ENCODE results near the gene TRO.

Gene TRO, protein sequence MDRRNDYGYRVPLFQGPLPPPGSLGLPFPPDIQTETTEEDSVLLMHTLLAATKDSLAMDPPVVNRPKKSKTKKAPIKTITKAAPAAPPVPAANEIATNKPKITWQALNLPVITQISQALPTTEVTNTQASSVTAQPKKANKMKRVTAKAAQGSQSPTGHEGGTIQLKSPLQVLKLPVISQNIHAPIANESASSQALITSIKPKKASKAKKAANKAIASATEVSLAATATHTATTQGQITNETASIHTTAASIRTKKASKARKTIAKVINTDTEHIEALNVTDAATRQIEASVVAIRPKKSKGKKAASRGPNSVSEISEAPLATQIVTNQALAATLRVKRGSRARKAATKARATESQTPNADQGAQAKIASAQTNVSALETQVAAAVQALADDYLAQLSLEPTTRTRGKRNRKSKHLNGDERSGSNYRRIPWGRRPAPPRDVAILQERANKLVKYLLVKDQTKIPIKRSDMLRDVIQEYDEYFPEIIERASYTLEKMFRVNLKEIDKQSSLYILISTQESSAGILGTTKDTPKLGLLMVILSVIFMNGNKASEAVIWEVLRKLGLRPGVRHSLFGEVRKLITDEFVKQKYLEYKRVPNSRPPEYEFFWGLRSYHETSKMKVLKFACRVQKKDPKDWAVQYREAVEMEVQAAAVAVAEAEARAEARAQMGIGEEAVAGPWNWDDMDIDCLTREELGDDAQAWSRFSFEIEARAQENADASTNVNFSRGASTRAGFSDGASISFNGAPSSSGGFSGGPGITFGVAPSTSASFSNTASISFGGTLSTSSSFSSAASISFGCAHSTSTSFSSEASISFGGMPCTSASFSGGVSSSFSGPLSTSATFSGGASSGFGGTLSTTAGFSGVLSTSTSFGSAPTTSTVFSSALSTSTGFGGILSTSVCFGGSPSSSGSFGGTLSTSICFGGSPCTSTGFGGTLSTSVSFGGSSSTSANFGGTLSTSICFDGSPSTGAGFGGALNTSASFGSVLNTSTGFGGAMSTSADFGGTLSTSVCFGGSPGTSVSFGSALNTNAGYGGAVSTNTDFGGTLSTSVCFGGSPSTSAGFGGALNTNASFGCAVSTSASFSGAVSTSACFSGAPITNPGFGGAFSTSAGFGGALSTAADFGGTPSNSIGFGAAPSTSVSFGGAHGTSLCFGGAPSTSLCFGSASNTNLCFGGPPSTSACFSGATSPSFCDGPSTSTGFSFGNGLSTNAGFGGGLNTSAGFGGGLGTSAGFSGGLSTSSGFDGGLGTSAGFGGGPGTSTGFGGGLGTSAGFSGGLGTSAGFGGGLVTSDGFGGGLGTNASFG (N-terminal part only)

DNA sequence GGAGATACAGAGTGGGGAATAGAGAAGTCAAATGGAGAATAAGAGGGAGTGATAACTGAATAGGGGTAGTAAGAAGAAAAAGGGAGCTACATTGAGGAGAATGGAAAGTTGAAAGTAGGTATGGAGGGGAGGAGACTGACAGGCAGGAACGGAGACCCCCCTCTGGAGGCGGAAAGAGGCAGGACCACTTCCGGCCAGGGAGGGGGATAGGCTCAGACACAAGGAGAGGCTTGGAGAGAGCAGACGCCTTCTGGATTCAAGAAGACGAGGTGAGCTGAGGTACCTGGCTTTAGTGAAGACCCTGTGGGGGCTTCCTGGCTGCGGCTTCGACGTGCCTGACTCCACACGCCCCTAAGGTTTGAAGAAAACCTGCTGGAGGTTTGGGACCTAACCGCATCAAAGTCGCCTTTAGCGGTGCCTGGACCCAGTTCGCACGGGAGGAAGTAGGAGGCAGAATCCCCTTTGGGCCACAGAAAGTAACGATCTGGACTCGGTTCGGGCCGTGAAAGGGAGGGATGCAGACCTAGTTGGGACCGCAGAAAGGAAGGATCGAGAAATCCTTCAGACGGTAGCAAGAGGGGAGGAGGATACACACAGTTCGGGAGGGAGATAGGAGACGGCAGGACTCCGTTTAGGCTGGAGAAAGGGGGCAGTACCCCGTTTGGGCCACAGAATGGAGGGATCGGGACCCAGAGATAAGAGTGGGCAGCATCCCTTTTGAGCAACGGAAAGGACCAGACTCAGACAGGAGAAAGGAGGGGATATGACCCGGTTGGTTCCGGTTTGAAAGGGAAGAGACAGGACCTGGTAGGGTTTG lies at the start of gene TRO:
Gene TRO, plus strand, starts transcription at position 215 of the 817 bp plus-strand sequence. CDS start 1,423 bp downstream, outside the sequence.
- DNase-seq (ENCODE audit: low read depth in 2 of 3, low spot score in 1 of 3): no peak

DNA sequence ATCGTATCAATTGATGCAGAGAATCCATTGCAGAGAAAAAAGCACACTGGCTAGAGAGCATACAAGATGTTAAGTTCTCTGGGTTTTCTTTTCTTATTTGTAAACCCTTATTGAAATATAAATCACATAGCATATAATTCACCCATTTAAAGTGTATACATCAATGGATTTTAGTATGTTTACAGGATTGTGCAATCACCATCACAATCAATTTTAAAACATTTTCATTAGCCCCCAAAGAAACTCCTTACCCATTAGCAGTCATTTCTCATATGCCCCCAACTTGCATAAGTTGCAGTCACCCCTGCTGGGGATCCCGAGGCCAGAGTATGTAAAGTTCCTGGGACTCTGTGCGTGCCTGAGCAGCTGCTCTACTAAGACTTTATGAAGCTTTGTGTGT lies 34.9 kb upstream of the TRO start:
- DNase-seq (ENCODE audit: low read depth in 2 of 3, low spot score in 1 of 3): no peak

DNA sequence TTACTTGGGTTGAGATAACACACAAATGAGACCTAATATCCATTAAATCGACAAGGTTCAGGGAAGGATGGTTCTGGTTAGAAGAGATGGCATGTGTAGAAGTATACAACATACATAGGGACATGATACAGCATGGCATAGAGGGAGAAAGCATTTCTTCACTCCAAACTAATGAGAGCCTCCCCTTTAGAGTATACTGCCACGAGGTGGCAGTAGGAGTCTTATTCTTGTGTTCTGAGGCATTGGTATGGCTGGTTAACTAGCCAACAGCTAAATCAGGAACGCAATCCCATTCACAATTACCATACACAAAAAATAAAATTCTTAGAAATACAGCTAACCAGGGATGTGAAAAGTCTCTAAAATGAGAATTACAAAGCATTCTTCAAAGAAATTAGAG lies 29.1 kb upstream of the TRO start:
- DNase-seq (ENCODE audit: low read depth in 2 of 3, low spot score in 1 of 3): peak in 2 of 3 donors; percentile 3 to 25

- no peak for DNase-seq (ENCODE audit: low read depth in 2 of 3, low spot score in 1 of 3)
These were observed 26.5 kb upstream of the TRO start for GRCh38 chrX:54894159-54894558.

DNA sequence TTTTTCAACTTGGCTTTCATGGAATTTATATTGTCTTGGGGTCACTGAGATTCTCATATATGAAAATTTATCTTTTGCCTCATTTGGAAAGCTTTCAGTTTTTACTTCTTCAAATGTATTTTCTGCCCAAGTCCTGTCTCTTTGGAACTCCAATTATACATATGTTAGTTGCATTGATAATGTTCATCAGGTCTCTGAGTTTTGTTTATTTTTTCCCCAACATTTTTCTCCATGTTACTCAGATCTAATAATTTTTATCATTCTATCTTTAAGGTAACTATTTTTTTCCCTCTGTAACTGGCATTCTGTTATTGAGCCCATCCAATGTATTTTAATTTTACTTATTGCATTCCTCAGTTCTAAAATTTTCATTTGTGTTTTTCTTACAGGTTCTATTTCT lies 10.7 kb upstream of the TRO start:
- no peak for DNase-seq (ENCODE audit: low read depth in 2 of 3, low spot score in 1 of 3)

DNA sequence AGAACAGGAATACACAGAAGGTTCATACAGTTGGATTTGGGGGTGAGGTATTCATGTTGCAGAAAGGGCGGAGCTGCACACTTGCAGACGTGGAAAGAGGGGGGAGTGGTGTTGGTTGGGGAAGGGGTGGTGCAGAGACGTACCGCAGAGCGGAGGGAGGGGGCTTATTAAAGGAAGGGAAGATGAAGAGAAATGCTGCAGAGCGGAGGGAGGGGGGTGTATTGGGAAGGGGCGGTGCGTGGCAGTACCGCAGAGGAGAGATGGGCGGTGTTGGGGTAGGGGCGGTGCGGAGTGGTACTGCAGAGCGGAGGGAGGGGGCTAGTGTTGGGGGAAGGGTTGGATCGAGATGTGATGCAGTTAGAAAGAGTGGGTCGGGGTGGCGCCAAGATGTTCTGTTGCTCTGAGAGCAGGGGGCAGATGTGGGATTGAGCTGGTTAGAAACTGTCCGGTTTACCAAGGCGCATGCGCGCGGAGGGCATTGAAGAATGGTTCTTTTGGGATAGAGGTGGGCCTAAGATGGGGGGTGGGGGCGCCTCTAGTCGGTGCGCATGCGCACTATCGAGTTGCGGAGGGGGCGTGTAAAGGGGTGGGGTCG lies 900 bp downstream of the TRO start:
- DNase-seq (ENCODE audit: low read depth in 2 of 3, low spot score in 1 of 3): peak; percentile 11 to 28 (median 21)

GRCh38 chrX:54922547-54922946 lies 1.9 kb downstream of the TRO start:
- DNase-seq (ENCODE audit: low read depth in 2 of 3, low spot score in 1 of 3): no peak

DNA sequence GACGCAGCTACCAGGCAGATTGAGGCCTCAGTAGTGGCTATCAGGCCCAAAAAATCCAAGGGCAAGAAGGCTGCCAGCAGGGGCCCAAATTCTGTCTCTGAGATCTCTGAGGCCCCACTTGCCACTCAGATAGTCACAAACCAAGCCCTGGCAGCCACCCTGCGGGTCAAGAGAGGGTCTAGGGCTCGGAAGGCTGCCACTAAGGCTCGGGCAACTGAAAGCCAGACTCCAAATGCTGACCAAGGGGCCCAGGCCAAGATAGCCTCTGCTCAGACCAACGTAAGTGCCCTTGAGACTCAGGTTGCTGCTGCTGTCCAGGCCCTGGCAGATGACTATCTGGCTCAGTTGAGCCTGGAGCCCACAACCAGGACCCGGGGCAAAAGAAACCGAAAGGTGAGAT lies 2.8 kb downstream of the TRO start:
- DNase-seq (ENCODE audit: low read depth in 2 of 3, low spot score in 1 of 3): no peak

DNA sequence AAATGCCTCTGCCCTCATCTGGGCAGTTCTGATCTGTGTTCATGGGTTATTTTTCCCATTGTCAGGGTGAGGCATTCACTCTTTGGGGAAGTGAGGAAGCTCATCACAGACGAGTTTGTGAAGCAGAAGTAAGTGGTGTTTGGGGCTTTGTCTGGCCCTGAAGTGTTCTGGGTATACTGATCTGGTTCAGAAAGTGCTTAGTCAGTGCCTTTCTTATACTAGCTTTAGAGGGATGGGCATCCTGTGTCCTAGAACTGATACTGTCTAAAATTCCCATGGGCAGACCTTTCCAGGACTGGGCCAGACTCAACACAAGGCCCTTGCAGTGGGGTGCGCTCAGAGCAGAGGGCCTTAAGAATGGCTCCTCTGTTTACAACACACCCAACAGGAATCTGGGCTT lies 6.4 kb downstream of the TRO start:
- no peak for DNase-seq (ENCODE audit: low read depth in 2 of 3, low spot score in 1 of 3)

GRCh38 chrX:54928876-54929275 lies 8.3 kb downstream of the TRO start:
- no peak for DNase-seq (ENCODE audit: low read depth in 2 of 3, low spot score in 1 of 3)

- DNase-seq (ENCODE audit: low read depth in 2 of 3, low spot score in 1 of 3): no peak
These were observed 9.8 kb downstream of the TRO start for GRCh38 chrX:54930291-54931049.

- no peak for DNase-seq (ENCODE audit: low read depth in 2 of 3, low spot score in 1 of 3)
These were observed 10.5 kb downstream of the TRO start for GRCh38 chrX:54931107-54931506.

GRCh38 chrX:54933150-54933826 lies 12.7 kb downstream of the TRO start:
- DNase-seq (ENCODE audit: low read depth in 2 of 3, low spot score in 1 of 3): no peak

DNA sequence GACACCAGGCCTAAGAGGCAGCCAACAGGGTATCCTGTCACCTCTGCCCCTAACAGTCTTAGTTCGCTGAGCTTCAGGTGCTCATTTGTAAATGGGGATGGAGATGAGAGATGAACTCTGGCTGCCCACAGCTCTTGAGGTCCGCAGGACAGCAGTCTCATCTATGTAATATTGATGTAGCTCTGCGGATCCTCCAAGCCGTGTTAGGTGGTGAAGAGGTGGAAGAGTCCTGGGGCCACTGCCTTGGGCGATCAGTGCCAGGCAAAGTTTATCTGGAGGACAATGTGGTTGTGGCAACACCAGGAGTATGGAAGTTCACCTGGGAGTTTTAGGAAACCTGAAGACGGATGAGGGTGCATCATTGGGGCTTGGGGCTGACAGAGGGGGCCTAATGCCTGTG lies 13.4 kb downstream of the TRO start:
- no peak for DNase-seq (ENCODE audit: low read depth in 2 of 3, low spot score in 1 of 3)

- no peak for DNase-seq (ENCODE audit: low read depth in 2 of 3, low spot score in 1 of 3)
These were observed 14.3 kb downstream of the TRO start for GRCh38 chrX:54934890-54935289.

DNA sequence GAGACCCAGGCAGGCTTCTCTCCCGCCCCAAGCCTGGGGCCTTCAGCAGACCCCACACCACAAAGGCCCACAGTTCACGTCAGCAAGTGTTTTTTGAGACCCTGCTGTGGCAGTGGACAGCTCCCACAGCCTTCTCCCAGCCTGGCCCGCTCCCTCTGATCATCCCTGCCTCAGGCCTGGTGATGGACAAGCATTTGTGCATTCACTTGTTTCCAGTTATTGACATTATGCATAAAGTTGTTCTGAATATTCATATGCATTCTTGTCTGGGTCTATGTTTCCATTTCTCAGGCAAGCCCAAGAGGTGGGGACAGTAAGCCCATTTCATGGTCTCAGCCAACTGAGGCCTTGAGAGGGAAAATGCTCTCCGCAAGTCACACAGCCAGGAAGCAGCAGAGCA lies 14.7 kb downstream of the TRO start:
- no peak for DNase-seq (ENCODE audit: low read depth in 2 of 3, low spot score in 1 of 3)

- no peak for DNase-seq (ENCODE audit: low read depth in 2 of 3, low spot score in 1 of 3)
These were observed 16.8 kb downstream of the TRO start for GRCh38 chrX:54937416-54937815.

DNA sequence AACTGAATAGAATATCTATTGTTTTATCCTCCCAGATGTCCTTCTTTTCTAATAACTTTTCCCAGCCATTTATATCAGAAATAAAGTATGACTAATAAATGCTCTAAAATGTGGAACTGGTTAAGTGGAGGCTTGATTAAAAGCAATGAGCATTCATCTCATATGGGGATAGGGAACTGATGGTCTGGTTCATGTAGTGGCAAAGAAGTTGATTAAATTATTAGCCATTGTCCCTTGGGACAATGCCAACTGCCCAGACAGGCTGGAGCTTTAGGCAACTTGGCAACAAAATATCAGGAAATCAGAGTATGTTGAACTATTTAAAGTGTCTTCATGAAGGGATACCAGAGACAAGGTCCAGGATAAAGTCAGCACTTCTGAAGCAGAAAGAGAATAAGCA lies 24.2 kb downstream of the TRO start:
- no peak for DNase-seq (ENCODE audit: low read depth in 2 of 3, low spot score in 1 of 3)

GRCh38 chrX:54945224-54945623 lies 24.6 kb downstream of the TRO start:
- no peak for DNase-seq (ENCODE audit: low read depth in 2 of 3, low spot score in 1 of 3)

Measured in stimulated activated CD4-positive, alpha-beta T cell treated with anti-CD3 and anti-CD28 coated beads, Interleukin-12 subunit alpha, Interleukin-12 subunit beta, amount 100 ng/mL, for 48 hours (primary cell).